Measurements from ENCODE around the gene ERP29.

The ERP29 gene

DNA sequence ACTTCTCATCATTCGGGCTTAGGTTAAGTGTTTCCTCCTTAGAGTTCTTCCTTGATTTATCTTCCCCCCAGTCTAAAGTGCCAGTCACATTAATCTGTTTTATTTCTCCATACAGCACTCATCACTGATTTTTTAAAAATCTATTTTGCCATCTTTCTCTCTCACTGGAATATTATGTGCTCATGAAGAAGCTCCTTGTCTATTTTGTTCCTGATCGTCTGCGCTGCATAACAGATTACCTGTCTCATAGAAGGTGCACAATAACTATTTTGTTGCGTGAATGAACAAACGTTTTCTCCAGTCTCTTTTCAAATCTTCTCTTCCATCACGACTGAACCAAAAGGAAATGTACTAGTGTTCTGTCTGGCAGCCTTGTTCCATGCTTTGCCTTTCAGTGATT lies 2.7 kb downstream of the ERP29 start:
- TF ChIP-seq, protein P1, sequence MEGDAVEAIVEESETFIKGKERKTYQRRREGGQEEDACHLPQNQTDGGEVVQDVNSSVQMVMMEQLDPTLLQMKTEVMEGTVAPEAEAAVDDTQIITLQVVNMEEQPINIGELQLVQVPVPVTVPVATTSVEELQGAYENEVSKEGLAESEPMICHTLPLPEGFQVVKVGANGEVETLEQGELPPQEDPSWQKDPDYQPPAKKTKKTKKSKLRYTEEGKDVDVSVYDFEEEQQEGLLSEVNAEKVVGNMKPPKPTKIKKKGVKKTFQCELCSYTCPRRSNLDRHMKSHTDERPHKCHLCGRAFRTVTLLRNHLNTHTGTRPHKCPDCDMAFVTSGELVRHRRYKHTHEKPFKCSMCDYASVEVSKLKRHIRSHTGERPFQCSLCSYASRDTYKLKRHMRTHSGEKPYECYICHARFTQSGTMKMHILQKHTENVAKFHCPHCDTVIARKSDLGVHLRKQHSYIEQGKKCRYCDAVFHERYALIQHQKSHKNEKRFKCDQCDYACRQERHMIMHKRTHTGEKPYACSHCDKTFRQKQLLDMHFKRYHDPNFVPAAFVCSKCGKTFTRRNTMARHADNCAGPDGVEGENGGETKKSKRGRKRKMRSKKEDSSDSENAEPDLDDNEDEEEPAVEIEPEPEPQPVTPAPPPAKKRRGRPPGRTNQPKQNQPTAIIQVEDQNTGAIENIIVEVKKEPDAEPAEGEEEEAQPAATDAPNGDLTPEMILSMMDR (IDR thresholded peaks at IDR 0.05; ENCODE audit: low read depth, low read length), result no peak
- no peak for DNase-seq (ENCODE audit: extremely low read depth, low read depth)

DNA sequence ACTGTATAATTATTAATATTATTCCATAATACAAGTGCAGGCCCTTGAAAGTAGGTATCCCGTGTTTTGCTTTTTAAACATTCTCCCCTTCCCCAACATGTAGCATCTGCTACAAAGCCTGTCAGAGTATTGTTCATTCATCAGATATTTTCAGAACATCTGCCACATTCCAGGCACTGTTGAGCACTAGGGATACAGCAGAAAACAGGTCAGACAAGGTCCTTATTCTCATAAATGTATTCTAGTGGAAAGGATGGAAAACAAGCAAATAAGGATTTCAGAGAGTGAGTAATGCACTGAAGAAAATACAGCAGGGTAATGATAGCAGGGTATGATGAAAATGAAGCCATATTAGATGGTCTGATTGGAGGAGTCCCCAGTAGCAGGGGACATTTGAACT lies 3.8 kb downstream of the ERP29 start:
- TF ChIP-seq, protein P1 (IDR thresholded peaks at IDR 0.05; ENCODE audit: low read depth, low read length), result no peak
- no peak for DNase-seq (ENCODE audit: extremely low read depth, low read depth)

DNA sequence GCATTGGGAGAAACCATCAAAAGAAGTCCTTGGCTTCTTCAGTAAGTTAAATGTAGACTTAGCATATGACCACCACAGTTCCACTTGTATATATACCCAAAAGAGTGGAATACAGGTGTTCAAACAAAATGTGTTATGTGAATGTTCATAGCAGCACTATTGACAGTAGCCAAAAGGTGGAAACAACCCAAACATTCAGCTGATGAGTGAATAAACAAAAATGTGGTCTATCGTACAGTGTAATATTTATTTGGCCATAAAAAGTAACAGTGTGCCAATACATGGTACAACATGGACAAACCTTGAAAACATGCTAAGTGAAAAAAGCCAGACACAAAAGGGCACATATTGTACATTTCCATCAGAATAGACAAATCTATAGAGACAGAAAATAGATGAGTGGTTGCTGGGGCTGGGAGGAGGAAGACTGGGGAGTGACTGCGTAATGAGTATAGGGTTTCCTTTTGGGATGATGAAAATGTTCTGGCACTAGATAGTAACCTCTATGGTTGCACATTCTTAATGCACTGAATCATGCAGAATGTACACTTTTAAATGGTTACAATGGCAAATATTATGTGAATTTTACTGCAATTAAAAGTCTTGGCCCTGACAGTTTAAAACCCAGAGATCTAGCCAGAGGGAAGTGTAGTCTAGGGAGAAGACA lies 5.5 kb downstream of the ERP29 start:
- TF ChIP-seq, protein P1 (IDR thresholded peaks at IDR 0.05; ENCODE audit: low read depth, low read length), result no peak
- DNase-seq (ENCODE audit: extremely low read depth, low read depth), result no peak

DNA sequence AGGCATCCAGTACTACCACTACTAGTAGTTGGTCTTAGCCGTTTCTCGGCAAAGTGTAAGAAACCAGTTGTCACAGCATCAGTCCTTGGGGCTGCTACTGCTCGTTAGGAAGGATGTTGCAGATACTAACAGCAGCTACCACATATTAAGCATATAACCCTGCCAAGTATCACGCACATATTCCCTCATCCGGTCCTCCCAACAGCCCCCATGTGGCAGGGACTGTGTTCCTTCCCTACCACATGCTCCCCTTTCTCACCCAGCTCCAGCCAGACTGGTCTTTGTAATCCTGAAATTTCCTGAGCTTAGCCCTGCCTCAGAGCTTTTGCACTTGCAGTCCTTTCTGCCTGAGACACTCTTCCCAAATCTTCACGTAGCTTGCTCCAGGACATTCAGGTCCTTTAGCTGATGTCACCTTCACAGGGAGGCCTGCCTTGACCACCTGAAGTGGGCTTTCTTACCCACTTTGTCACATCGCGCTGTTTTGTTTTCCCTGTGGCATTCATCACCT lies 7.8 kb downstream of the ERP29 start:
- DNase-seq (ENCODE audit: extremely low read depth, low read depth), result no peak
- TF ChIP-seq, protein P1 (IDR thresholded peaks at IDR 0.05; ENCODE audit: low read depth, low read length), result no peak

DNA sequence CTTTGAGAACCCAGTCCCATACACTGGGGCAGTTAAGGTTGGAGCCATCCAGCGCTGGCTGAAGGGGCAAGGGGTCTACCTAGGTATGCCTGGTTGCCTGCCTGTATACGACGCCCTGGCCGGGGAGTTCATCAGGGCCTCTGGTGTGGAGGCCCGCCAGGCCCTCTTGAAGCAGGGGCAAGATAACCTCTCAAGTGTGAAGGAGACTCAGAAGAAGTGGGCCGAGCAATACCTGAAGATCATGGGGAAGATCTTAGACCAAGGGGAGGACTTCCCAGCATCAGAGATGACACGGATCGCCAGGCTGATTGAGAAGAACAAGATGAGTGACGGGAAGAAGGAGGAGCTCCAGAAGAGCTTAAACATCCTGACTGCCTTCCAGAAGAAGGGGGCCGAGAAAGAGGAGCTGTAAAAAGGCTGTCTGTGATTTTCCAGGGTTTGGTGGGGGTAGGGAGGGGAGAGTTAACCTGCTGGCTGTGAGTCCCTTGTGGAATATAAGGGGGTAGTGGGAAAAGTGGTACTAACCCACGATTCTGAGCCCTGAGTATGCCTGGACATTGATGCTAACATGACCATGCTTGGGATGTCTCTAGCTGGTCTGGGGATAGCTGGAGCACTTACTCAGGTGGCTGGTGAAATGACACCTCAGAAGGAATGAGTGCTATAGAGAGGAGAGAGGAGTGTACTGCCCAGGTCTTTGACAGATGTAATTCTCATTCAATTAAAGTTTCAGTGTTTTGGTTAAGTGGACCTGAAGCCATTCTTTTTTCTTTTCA lies 9.2 kb downstream of the ERP29 start:
- TF ChIP-seq, protein P1 (IDR thresholded peaks at IDR 0.05; ENCODE audit: low read depth, low read length), result no peak
- no peak for DNase-seq (ENCODE audit: extremely low read depth, low read depth)

DNA sequence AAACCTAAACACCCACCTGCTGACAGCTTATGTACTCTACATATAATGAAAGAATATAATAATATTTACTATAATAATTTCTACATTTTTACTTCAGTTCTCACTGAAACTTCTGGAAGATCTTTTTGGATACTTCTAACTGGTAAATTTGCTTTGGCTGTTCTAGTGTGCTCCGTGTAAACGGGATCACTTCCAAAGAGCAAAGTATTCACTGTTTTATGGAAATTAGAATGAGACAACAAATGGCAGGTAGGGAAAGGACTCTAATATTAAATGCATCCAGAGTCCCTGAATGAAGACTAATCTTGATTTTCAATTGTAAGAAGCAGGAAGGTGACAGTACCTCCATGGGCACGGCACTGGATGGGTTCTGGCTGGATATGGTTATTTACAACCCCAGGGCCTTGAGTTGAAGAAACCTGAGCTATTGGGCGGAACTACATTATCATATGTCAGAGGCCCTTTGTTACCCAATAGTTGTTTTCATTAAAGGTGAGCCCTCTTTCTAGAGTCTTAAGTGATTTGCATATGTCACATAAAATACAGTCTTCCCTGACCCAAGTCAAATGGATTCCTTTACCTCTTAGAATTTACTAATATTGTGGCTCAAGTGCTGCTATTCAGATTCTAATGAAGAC lies 10.7 kb downstream of the ERP29 start:
- no peak for DNase-seq (ENCODE audit: extremely low read depth, low read depth)
- TF ChIP-seq, protein P1 (IDR thresholded peaks at IDR 0.05; ENCODE audit: low read depth, low read length), result no peak
